K562 (cell line): Measurements from ENCODE around the gene SERTAD3. TPM values are rescaled to one million over a fixed set of nuclear protein-coding genes. Genes with fewer than 3 reads are reported as not detected.

ENCODE experiments used
- DLX4 ChIP-seq: fragments of 250-450 bp; sonication (Bioruptor Pico); IDR thresholded peaks from 2 replicates; pipeline ENCODE4 v1.6.1; 2021; ENCODE audit warnings: mild to moderate bottlenecking
- ELF4 ChIP-seq: fragments of 450-650 bp; formaldehyde crosslinking; IDR thresholded peaks from 2 replicates; pipeline ENCODE4 v1.4.0; 2022; ENCODE audit warnings: missing genetic modification characterization
- HLTF ChIP-seq: fragments of 450-650 bp; IDR thresholded peaks from 2 replicates; pipeline ENCODE4 v1.6.1; 2016
- HNRNPUL1 ChIP-seq: fragments of 200-400 bp; formaldehyde crosslinking; IDR thresholded peaks from 2 replicates; pipeline ENCODE4 v1.6.1; 2017; ENCODE audit warnings: low read length
- KLF6 ChIP-seq: fragments of 250-450 bp; sonication (Bioruptor Pico); IDR thresholded peaks from 2 replicates; pipeline ENCODE4 v1.4.0; 2020; ENCODE audit warnings: mild to moderate bottlenecking, moderate library complexity, borderline replicate concordance
- MAFK ChIP-seq: IDR thresholded peaks from 2 replicates; pipeline ENCODE4 v1.6.1; 2011; ENCODE audit warnings: low read length, improper control_type of control experiment
- MAZ ChIP-seq, 2 experiments: fragments of 450-650 bp in 1 of 2; sonication (generic) in 1 of 2; formaldehyde crosslinking; IDR thresholded peaks in 1 of 2; conservative IDR thresholded peaks in 1 of 2; 2 replicates each; pipeline versions ENCODE4 v1.4.0 to v1.5.0; 2020; ENCODE audit warnings: mild to moderate bottlenecking in 1 of 2, missing genetic modification reagents in 1 of 2
- MITF ChIP-seq: IDR thresholded peaks from 2 replicates; pipeline ENCODE4 v1.6.1; 2014; ENCODE audit warnings: antibody characterized with exemption
- MXI1 ChIP-seq: IDR thresholded peaks from 2 replicates; pipeline ENCODE4 v1.6.1; 2011; ENCODE audit warnings: low read depth, mild to moderate bottlenecking, improper control_type of control experiment, low read length
- NCOA2 ChIP-seq, 2 experiments: fragments of 450-650 bp; IDR thresholded peaks; 2 replicates each; pipeline ENCODE4 v1.6.1; 2018; ENCODE audit warnings: mild to moderate bottlenecking in 2 of 2, moderate library complexity in 1 of 2; ENCODE audit not compliant: partially characterized antibody in 2 of 2
- NCOR1 ChIP-seq: fragments of 450-650 bp; IDR thresholded peaks from 2 replicates; pipeline ENCODE4 v1.6.1; 2016; ENCODE audit warnings: mild to moderate bottlenecking, moderate library complexity
- PCBP2 ChIP-seq: fragments of 200-400 bp; formaldehyde crosslinking; IDR thresholded peaks from 2 replicates; pipeline ENCODE4 v1.6.1; 2018; ENCODE audit warnings: low read length, low read depth, mild to moderate bottlenecking, moderate library complexity; ENCODE audit not compliant: poor library complexity, severe bottlenecking
- RCOR1 ChIP-seq, 2 experiments: IDR thresholded peaks; 2 replicates each; pipeline ENCODE4 v1.6.1; 2012; ENCODE audit warnings: low read depth in 2 of 2, low read length in 2 of 2, borderline replicate concordance in 1 of 2, improper control_type of control experiment in 1 of 2
- SMARCB1 ChIP-seq: IDR thresholded peaks from 2 replicates; pipeline ENCODE4 v1.6.1; 2011; ENCODE audit warnings: improper control_type of control experiment, low read depth; ENCODE audit not compliant: insufficient read length
- TSC22D4 ChIP-seq: fragments of 450-650 bp; IDR thresholded peaks from 2 replicates; pipeline ENCODE4 v1.6.1; 2016; ENCODE audit warnings: missing genetic modification characterization, missing biosample characterization, control low read depth
- VEZF1 ChIP-seq: fragments of 200-800 bp; sonication (Bioruptor generic); IDR thresholded peaks from 2 replicates; pipeline ENCODE4 v1.6.1; 2017; ENCODE audit warnings: missing genetic modification characterization, missing compliant biosample characterization
- YY1 ChIP-seq, 3 experiments: IDR thresholded peaks; 2 replicates each; pipeline ENCODE4 v1.6.1; 2011; ENCODE audit warnings: low read length in 2 of 3, mild to moderate bottlenecking in 2 of 3, moderate library complexity in 2 of 3, borderline replicate concordance in 1 of 3, control low read depth in 1 of 3, low read depth in 1 of 3; ENCODE audit not compliant: insufficient read depth in 3 of 3, insufficient replicate concordance in 2 of 3, control insufficient read depth in 1 of 3, insufficient read length in 1 of 3; ENCODE audit errors: extremely low read depth in 1 of 3
- ZBTB26 ChIP-seq: fragments of 450-650 bp; formaldehyde crosslinking; IDR thresholded peaks from 2 replicates; pipeline ENCODE4 v1.4.0; 2022; ENCODE audit warnings: missing genetic modification characterization
- ZNF175 ChIP-seq: fragments of 200-800 bp; sonication (Bioruptor generic); IDR thresholded peaks from 2 replicates; pipeline ENCODE4 v1.6.1; 2016; ENCODE audit warnings: low read depth, mild to moderate bottlenecking, missing genetic modification characterization, missing compliant biosample characterization
- ZNF639 ChIP-seq, 2 experiments: fragments of 200-800 bp in 1 of 2; sonication (Bioruptor generic) in 1 of 2; sonication (generic) in 1 of 2; formaldehyde crosslinking in 1 of 2; IDR thresholded peaks in 1 of 2; conservative IDR thresholded peaks in 1 of 2; 2 replicates each; pipeline versions ENCODE4 v1.5.0 to v1.6.1; 2016 to 2020; ENCODE audit warnings: missing compliant biosample characterization in 1 of 2, missing genetic modification characterization in 1 of 2, missing genetic modification reagents in 1 of 2
- polyA plus RNA-seq, 8 experiments: library from polyadenylated mRNA; depleted of rRNA in 4 of 8; stranded (reverse) in 5 of 8; unstranded in 3 of 8; fragments of >200 nt; fragmentation: Nextera tagmentation in 2 of 8; fragmentation: Illumina TruSeq in 1 of 8; extraction: Ambion mirVana in 2 of 8; extraction: Trizol in 1 of 8; gene quantifications; 2 replicates each; pipeline versions ENCODE4 v1.2.1 to v1.2.3, GENCODE V29; 2011 to 2014; ENCODE audit warnings: inconsistent platforms in 1 of 8, missing spikeins in 1 of 8
- total RNA-seq, 7 experiments: library from RNA; depleted of rRNA in 6 of 7; stranded (reverse); fragments of >200 nt in 6 of 7; fragmentation: Illumina TruSeq in 2 of 7; extraction: Trizol in 2 of 7; gene quantifications; 2 replicates each; pipeline versions ENCODE4 v1.2.1 to v1.2.3, GENCODE V29; 2011 to 2021; ENCODE audit warnings: low replicate concordance in 1 of 7

The SERTAD3 gene
- total and polyA plus RNA-seq, 9 of the 15 experiments (the other 6 are each of a cell fraction or from before 2014, with no cell fraction given): 5.4 to 28.9 (median 17.5) TPM

GRCh38 chr19:40465557-40466218, 21.6 kb upstream of the SERTAD3 start, which contains the start of gene BLVRB (continued):
- TF ChIP-seq MITF (0 out of 2 replicates have a peak, but pooled peaks have one; percentile 12), RCOR1 (IDR thresholded peaks at IDR 0.05; ENCODE audit: borderline replicate concordance in 1 of 2, low read depth in 2 of 2, low read length in 2 of 2) (peak in 1 of 2 experiments; percentile 25; a peak in 1 of 4 replicates), SMARCB1 (no peak), ZNF175 (CRISPR knock-in tag) (0 out of 2 replicates have a peak, but pooled peaks have one; percentile 18), YY1 (IDR thresholded peaks at IDR 0.05; ENCODE audit: borderline replicate concordance in 1 of 3, control insufficient read depth in 1 of 3, extremely low read depth in 1 of 3, insufficient read depth in 3 of 3, insufficient read length in 1 of 3, insufficient replicate concordance in 2 of 3, low read depth in 1 of 3, low read length in 2 of 3) (peak in 2 of 3 experiments; percentile 68 to 80), PCBP2 (no peak), HLTF (0 out of 2 replicates have a peak, but pooled peaks have one; percentile 43), VEZF1 (CRISPR knock-in tag) (peak; percentile 11; the same call in 1 of the 2 replicates), TSC22D4 (tag) (no peak), HNRNPUL1 (no peak), MAZ (CRISPR knock-in tag; conservative IDR thresholded peaks at IDR 0.05 in 1 of 2, IDR thresholded peaks at IDR 0.05 in 1 of 2) (peak; percentile 39 to 91), MXI1 (0 out of 2 replicates have a peak, but pooled peaks have one; percentile 15), DLX4 (CRISPR knock-in tag) (no peak), NCOA2 (IDR thresholded peaks at IDR 0.05; ENCODE audit: partially characterized antibody in 2 of 2) (no peak), KLF6 (peak; percentile 48; the same call in 1 of the 2 replicates), NCOR1 (no peak), ZNF639 (CRISPR knock-in tag; conservative IDR thresholded peaks at IDR 0.05 in 1 of 2, IDR thresholded peaks at IDR 0.05 in 1 of 2) (no peak), ZBTB26 (CRISPR knock-in tag) (peak; percentile 58; the same call in 1 of the 2 replicates), ELF4 (peak; percentile 89; the same call in 1 of the 2 replicates), MAFK (no peak)
